SK-N-SH treated with all-trans-retinoic acid at 6 μM for 48 hours (cell line): ENCODE measurements around the gene ARL2.

ENCODE experiments used
- ATAC-seq: fragments of 200-7000 bp; cut with Tn5 transposase; 3 replicates; pipeline ENCODE4 v1.9.1; 2020; ENCODE audit warnings: mild to moderate bottlenecking, moderate library complexity
- ARNTL ChIP-seq: fragments of 450-650 bp; formaldehyde crosslinking; IDR thresholded peaks from 2 replicates; pipeline ENCODE4 v1.5.0; 2020; ENCODE audit warnings: low read depth, mild to moderate bottlenecking, moderate library complexity, borderline replicate concordance
- BACH2 ChIP-seq: fragments of 250-450 bp; sonication (Bioruptor Pico); IDR thresholded peaks from 2 replicates; pipeline ENCODE4 v1.9.0; 2021; ENCODE audit warnings: mild to moderate bottlenecking, borderline replicate concordance
- CSDC2 ChIP-seq: fragments of 250-450 bp; sonication (Bioruptor Pico); IDR thresholded peaks from 2 replicates; pipeline ENCODE4 v1.5.0; 2020; ENCODE audit warnings: mild to moderate bottlenecking, moderate library complexity
- CSRNP3 ChIP-seq: fragments of 250-450 bp; sonication (Bioruptor Pico); IDR thresholded peaks from 2 replicates; pipeline ENCODE4 v1.5.1; 2021; ENCODE audit warnings: mild to moderate bottlenecking, moderate library complexity
- GLIS3 ChIP-seq: fragments of 250-450 bp; sonication (Bioruptor Pico); IDR thresholded peaks from 2 replicates; pipeline ENCODE4 v1.5.0; 2020; ENCODE audit warnings: mild to moderate bottlenecking, moderate library complexity
- ISL1 ChIP-seq: fragments of 250-450 bp; sonication (Bioruptor Pico); IDR thresholded peaks from 2 replicates; pipeline ENCODE4 v2.1.2; 2022; ENCODE audit warnings: mild to moderate bottlenecking, moderate library complexity
- PATZ1 ChIP-seq: fragments of 250-450 bp; sonication (Bioruptor Pico); IDR thresholded peaks from 2 replicates; pipeline ENCODE4 v1.8.0; 2020; ENCODE audit warnings: mild to moderate bottlenecking, moderate library complexity, borderline replicate concordance
- PPARA ChIP-seq: fragments of 250-450 bp; sonication (Bioruptor Pico); IDR thresholded peaks from 2 replicates; pipeline ENCODE4 v1.5.0; 2020; ENCODE audit warnings: mild to moderate bottlenecking, borderline replicate concordance
- RARB ChIP-seq: fragments of 250-450 bp; sonication (Bioruptor Pico); IDR thresholded peaks from 2 replicates; pipeline ENCODE4 v1.8.0; 2021; ENCODE audit warnings: mild to moderate bottlenecking, moderate library complexity
- SNAI2 ChIP-seq: fragments of 250-450 bp; sonication (Bioruptor Pico); IDR thresholded peaks from 2 replicates; pipeline ENCODE4 v1.5.0; 2020; ENCODE audit warnings: mild to moderate bottlenecking, moderate library complexity
- ZC3H10 ChIP-seq: fragments of 250-450 bp; sonication (Bioruptor Pico); IDR thresholded peaks from 2 replicates; pipeline ENCODE4 v1.5.1; 2021; ENCODE audit warnings: mild to moderate bottlenecking, moderate library complexity
- ZFP3 ChIP-seq: fragments of 250-450 bp; sonication (Bioruptor Pico); IDR thresholded peaks from 2 replicates; pipeline ENCODE4 v1.5.0; 2020; ENCODE audit warnings: mild to moderate bottlenecking, moderate library complexity
- ZNF565 ChIP-seq: fragments of 450-650 bp; formaldehyde crosslinking; conservative IDR thresholded peaks from 2 replicates; pipeline ENCODE4 v1.5.0; 2020; ENCODE audit warnings: low read depth, mild to moderate bottlenecking, moderate library complexity
- TF ChIP-seq, protein P1 (sequence below): fragments of 250-450 bp; sonication (Bioruptor Pico); IDR thresholded peaks from 2 replicates; pipeline ENCODE4 v1.5.1; 2020; ENCODE audit warnings: low read depth, mild to moderate bottlenecking, moderate library complexity
- TF ChIP-seq, protein P2 (sequence below): fragments of 250-450 bp; sonication (Bioruptor Pico); IDR thresholded peaks from 2 replicates; pipeline ENCODE4 v1.5.0; 2020; ENCODE audit warnings: mild to moderate bottlenecking, moderate library complexity

The ARL2 gene

GRCh38 chr11:65047581-65048422 lies 33.8 kb downstream of the ARL2 start (continued):
- TF ChIP-seq PATZ1 = no peak
- TF ChIP-seq, all 23 proteins: peak for 0

- no peak for ATAC-seq
Measured at GRCh38 chr11:65051398-65051858, 37.5 kb downstream of the ARL2 start.

DNA sequence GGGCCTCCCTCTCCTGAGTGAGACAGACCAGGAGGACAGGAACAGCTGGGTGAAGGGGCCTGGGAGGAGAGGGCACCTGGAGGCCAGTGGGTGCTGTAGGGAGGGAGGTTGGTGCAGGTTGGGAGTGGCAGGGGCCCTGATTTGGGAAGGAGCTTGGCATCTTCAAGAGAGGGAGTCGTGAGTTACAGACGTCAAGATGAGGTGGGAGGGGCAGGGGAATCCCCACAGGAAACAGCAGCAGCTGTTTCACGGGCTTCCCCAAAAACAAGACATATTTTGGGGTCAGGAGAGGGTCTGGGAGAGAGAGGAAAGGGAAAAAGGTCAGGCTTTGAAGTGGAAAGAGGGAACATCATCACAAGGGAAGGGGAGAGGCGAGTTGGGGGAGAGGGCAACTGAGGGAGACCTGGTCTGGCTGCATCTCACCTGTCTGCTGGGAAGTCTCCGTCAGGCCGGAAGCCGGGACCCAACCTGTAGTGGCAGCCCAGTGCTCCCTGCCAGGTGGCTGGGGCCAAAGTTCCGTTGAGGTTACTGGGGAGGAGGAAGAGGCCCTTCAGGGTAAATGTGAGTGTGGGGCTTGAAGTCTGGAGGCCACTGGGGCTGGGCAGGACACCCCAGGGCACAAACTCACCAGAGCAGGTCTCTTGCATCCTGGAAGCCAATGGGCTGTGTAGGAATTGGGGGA lies 40.0 kb downstream of the ARL2 start:
- no peak for ATAC-seq
- TF ChIP-seq PPARA (CRISPR knock-in tag) (no peak), PATZ1 (no peak), SNAI2 (CRISPR knock-in tag) (no peak), ZFP3 (CRISPR knock-in tag) (no peak), ARNTL (no peak), CSRNP3 (CRISPR knock-in tag) (no peak)

More at GRCh38 chr11:65051398-65051858, 37.5 kb downstream of the ARL2 start:
- TF ChIP-seq, protein P1, sequence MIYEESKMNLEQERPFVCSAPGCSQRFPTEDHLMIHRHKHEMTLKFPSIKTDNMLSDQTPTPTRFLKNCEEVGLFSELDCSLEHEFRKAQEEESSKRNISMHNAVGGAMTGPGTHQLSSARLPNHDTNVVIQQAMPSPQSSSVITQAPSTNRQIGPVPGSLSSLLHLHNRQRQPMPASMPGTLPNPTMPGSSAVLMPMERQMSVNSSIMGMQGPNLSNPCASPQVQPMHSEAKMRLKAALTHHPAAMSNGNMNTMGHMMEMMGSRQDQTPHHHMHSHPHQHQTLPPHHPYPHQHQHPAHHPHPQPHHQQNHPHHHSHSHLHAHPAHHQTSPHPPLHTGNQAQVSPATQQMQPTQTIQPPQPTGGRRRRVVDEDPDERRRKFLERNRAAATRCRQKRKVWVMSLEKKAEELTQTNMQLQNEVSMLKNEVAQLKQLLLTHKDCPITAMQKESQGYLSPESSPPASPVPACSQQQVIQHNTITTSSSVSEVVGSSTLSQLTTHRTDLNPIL (CRISPR knock-in tag) = no peak
- TF ChIP-seq CSDC2 (CRISPR knock-in tag) = no peak
- no peak for TF ChIP-seq ISL1 (CRISPR knock-in tag)

DNA sequence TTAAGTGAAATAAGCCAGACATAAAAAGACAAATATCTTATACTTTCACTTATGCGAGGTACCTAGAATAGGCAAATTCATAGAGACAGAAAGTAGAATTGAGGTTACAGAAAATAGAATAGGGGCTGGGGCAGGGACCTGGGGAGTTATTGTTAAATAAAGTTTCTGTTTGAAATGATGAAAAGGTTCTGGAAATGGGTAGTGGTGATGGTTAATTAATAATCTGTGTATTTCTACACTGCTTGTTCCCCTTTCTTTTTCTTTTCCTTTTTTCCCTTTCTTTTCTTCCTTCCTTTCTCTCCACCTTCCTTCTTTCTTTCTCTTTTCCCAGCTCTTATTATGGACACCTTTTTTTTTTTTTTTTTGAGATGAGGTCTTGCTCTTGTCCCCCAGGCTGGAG lies 41.6 kb downstream of the ARL2 start:
- TF ChIP-seq ZC3H10 (CRISPR knock-in tag) (no peak), ZNF565 (CRISPR knock-in tag) (no peak), GLIS3 (CRISPR knock-in tag) (no peak), ZFP3 (CRISPR knock-in tag) (no peak), CSDC2 (CRISPR knock-in tag) (no peak), RARB (no peak), BACH2 (no peak)
- TF ChIP-seq, protein P1 (CRISPR knock-in tag) = no peak
- TF ChIP-seq, protein P2, sequence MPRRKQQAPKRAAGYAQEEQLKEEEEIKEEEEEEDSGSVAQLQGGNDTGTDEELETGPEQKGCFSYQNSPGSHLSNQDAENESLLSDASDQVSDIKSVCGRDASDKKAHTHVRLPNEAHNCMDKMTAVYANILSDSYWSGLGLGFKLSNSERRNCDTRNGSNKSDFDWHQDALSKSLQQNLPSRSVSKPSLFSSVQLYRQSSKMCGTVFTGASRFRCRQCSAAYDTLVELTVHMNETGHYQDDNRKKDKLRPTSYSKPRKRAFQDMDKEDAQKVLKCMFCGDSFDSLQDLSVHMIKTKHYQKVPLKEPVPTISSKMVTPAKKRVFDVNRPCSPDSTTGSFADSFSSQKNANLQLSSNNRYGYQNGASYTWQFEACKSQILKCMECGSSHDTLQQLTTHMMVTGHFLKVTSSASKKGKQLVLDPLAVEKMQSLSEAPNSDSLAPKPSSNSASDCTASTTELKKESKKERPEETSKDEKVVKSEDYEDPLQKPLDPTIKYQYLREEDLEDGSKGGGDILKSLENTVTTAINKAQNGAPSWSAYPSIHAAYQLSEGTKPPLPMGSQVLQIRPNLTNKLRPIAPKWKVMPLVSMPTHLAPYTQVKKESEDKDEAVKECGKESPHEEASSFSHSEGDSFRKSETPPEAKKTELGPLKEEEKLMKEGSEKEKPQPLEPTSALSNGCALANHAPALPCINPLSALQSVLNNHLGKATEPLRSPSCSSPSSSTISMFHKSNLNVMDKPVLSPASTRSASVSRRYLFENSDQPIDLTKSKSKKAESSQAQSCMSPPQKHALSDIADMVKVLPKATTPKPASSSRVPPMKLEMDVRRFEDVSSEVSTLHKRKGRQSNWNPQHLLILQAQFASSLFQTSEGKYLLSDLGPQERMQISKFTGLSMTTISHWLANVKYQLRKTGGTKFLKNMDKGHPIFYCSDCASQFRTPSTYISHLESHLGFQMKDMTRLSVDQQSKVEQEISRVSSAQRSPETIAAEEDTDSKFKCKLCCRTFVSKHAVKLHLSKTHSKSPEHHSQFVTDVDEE = no peak
- no peak for ATAC-seq
